HEK293 (cell line): ENCODE results near the gene SCAMP5.

ENCODE experiments used
- CTCF ChIA-PET: fragments of 350-600 bp; formaldehyde crosslinking; extraction: SDS; loops from one replicate; lab custom pipeline; 2021; ENCODE audit warnings: antibody characterized with exemption; lab: Yijun Ruan, JAX
- POLR2A ChIA-PET: fragments of 300-600 bp; formaldehyde crosslinking; extraction: SDS; loops from one replicate; lab custom pipeline; 2020; ENCODE audit warnings: antibody characterized with exemption, inconsistent platforms; lab: Yijun Ruan, JAX
- H3K27ac ChIP-seq: fragments of 200-500 bp; sonication (Bioruptor generic); 2 replicates; pipeline ENCODE4 v1.5.1; 2014; ENCODE audit warnings: low read depth, low read length, control low read depth, inconsistent platforms; ENCODE audit errors: extremely low read depth
- H3K36me3 ChIP-seq, 2 experiments: fragments of 200-500 bp in 1 of 2; sonication (Bioruptor generic) in 1 of 2; 1 replicate in 1 of 2; 2 replicates in 1 of 2; pipeline ENCODE4 v1.5.1; 2014 to 2017; ENCODE audit warnings: inconsistent platforms in 2 of 2, low read length in 2 of 2; ENCODE audit not compliant: control insufficient read depth in 2 of 2, insufficient read depth in 1 of 2
- H3K4me1 ChIP-seq: fragments of 200-500 bp; sonication (Bioruptor generic); 2 replicates; pipeline ENCODE4 v1.5.1; 2014; ENCODE audit warnings: mild to moderate bottlenecking, low read length, inconsistent platforms; ENCODE audit not compliant: control insufficient read depth, insufficient read depth
- H3K4me3 ChIP-seq: 2 replicates; pipeline ENCODE4 v1.5.1; 2011; ENCODE audit warnings: low read depth, mild to moderate bottlenecking, control low read depth, low read length, moderate library complexity
- H3K9me3 ChIP-seq: fragments of 200-500 bp; sonication (Bioruptor generic); 2 replicates; pipeline ENCODE4 v1.5.1; 2014; ENCODE audit warnings: low read depth, low read length, inconsistent platforms; ENCODE audit not compliant: control insufficient read depth, insufficient read depth
- FEZF1 ChIP-seq: fragments of 450-650 bp; formaldehyde crosslinking; IDR thresholded peaks from 2 replicates; pipeline ENCODE4 v1.5.1; 2016; ENCODE audit warnings: missing biosample characterization, missing genetic modification characterization
- KLF1 ChIP-seq: fragments of 450-650 bp; formaldehyde crosslinking; IDR thresholded peaks from 2 replicates; pipeline ENCODE4 v1.5.1; 2016; ENCODE audit warnings: missing biosample characterization, missing genetic modification characterization
- REPIN1 ChIP-seq: fragments of 450-650 bp; formaldehyde crosslinking; IDR thresholded peaks from 2 replicates; pipeline ENCODE4 v1.5.1; 2017; ENCODE audit warnings: missing biosample characterization, missing genetic modification characterization, low read depth
- ZNF121 ChIP-seq: fragments of 450-650 bp; formaldehyde crosslinking; IDR thresholded peaks from 2 replicates; pipeline ENCODE4 v1.5.1; 2016; ENCODE audit warnings: missing biosample characterization, missing genetic modification characterization
- ZNF146 ChIP-seq: fragments of 450-650 bp; formaldehyde crosslinking; IDR thresholded peaks from 2 replicates; pipeline ENCODE4 v1.5.1; 2016; ENCODE audit warnings: missing biosample characterization, missing genetic modification characterization
- ZNF239 ChIP-seq: fragments of 450-650 bp; formaldehyde crosslinking; IDR thresholded peaks from 2 replicates; pipeline ENCODE4 v1.5.1; 2016; ENCODE audit warnings: missing biosample characterization, missing genetic modification characterization
- ZNF37A ChIP-seq: fragments of 450-650 bp; IDR thresholded peaks from 2 replicates; pipeline ENCODE4 v1.5.1; 2018; ENCODE audit warnings: missing biosample characterization, missing genetic modification characterization
- ZNF391 ChIP-seq: fragments of 450-650 bp; formaldehyde crosslinking; IDR thresholded peaks from 2 replicates; pipeline ENCODE4 v1.5.1; 2016; ENCODE audit warnings: low read depth, missing biosample characterization, missing genetic modification characterization, borderline replicate concordance
- ZNF416 ChIP-seq: fragments of 450-650 bp; formaldehyde crosslinking; IDR thresholded peaks from 2 replicates; pipeline ENCODE4 v1.5.1; 2016; ENCODE audit warnings: missing biosample characterization, missing genetic modification characterization
- ZNF423 ChIP-seq: fragments of 450-650 bp; formaldehyde crosslinking; IDR thresholded peaks from 2 replicates; pipeline ENCODE4 v1.5.1; 2016; ENCODE audit warnings: missing biosample characterization, missing genetic modification characterization
- ZNF530 ChIP-seq: fragments of 450-650 bp; formaldehyde crosslinking; IDR thresholded peaks from 2 replicates; pipeline ENCODE4 v1.5.1; 2016; ENCODE audit warnings: low read depth, missing biosample characterization, missing genetic modification characterization
- ZNF624 ChIP-seq: fragments of 450-650 bp; formaldehyde crosslinking; IDR thresholded peaks from 2 replicates; pipeline ENCODE4 v1.5.1; 2017; ENCODE audit warnings: missing biosample characterization, missing genetic modification characterization
- ZNF701 ChIP-seq: fragments of 450-650 bp; formaldehyde crosslinking; IDR thresholded peaks from 2 replicates; pipeline ENCODE4 v1.5.1; 2016; ENCODE audit warnings: missing biosample characterization, missing genetic modification characterization
- ZNF843 ChIP-seq: fragments of 450-650 bp; formaldehyde crosslinking; IDR thresholded peaks from 2 replicates; pipeline ENCODE4 v1.5.1; 2016; ENCODE audit warnings: missing biosample characterization, missing genetic modification characterization
- ZSCAN23 ChIP-seq: fragments of 450-650 bp; formaldehyde crosslinking; IDR thresholded peaks from 2 replicates; pipeline ENCODE4 v1.5.1; 2016; ENCODE audit warnings: missing biosample characterization, missing genetic modification characterization
- TF ChIP-seq, protein P1 (sequence below): fragments of 450-650 bp; formaldehyde crosslinking; IDR thresholded peaks from 2 replicates; pipeline ENCODE4 v1.5.1; 2017; ENCODE audit warnings: missing biosample characterization, mild to moderate bottlenecking, missing genetic modification characterization, moderate library complexity
- TF ChIP-seq, protein P2 (sequence below): fragments of 450-650 bp; formaldehyde crosslinking; IDR thresholded peaks from 2 replicates; pipeline ENCODE4 v1.5.1; 2016; ENCODE audit warnings: missing biosample characterization, missing genetic modification characterization, borderline replicate concordance
- TF ChIP-seq, protein P3 (sequence below): fragments of 450-650 bp; formaldehyde crosslinking; IDR thresholded peaks from 2 replicates; pipeline ENCODE4 v1.5.1; 2016; ENCODE audit warnings: missing biosample characterization, missing genetic modification characterization
- TF ChIP-seq, protein P4 (sequence below): fragments of 450-650 bp; formaldehyde crosslinking; conservative IDR thresholded peaks from 2 replicates; pipeline ENCODE4 v1.5.1; 2016; ENCODE audit warnings: low read depth, missing biosample characterization, missing genetic modification characterization
- TF ChIP-seq, protein P5 (sequence below): fragments of 450-650 bp; formaldehyde crosslinking; IDR thresholded peaks from 2 replicates; pipeline ENCODE4 v1.5.1; 2016; ENCODE audit warnings: missing biosample characterization, missing genetic modification characterization, borderline replicate concordance

The SCAMP5 gene

DNA sequence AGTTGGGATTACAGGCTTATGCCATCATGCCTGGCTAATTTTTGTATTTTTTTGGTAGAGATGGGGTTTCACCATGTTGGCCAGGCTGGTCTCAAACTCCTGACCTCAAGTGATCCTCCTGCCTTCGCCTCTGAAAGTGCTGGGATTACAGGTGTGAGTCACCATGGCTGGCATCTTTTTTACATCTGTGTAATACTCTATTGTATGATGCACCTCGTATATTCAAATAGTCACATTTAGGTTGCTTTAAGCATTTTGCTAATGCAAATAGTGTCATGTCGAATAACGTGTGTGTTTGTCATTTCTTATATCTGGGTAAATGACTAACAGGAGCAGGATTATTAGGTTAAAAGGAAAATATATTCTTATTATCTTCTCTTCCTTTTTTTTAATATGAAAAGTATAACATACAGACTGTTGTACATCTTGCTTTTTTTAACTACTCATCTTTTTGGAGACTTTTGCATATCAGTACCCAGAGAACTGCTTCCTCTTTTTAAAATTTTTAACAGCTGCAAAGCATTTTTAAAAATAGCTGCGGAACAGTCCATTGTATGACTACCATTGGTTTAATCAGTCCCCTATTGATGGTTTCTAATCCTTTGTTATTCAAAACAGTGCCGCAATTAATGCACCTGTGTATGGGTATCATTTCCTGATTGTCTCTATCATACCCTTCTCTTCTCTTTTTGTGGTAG is 13.4 kb downstream of the SCAMP5 start:
- peak; percentile 66 for TF ChIP-seq ZNF146 (tag by site-specific recombination)
- no peak for TF ChIP-seq ZNF530 (tag by site-specific recombination)
- no peak for TF ChIP-seq ZNF423 (tag by site-specific recombination)
- TF ChIP-seq ZNF391: no peak
- TF ChIP-seq ZNF843 (tag by site-specific recombination): no peak
- no peak for TF ChIP-seq FEZF1
- TF ChIP-seq ZNF121 (tag by site-specific recombination): no peak
- TF ChIP-seq, protein P1, sequence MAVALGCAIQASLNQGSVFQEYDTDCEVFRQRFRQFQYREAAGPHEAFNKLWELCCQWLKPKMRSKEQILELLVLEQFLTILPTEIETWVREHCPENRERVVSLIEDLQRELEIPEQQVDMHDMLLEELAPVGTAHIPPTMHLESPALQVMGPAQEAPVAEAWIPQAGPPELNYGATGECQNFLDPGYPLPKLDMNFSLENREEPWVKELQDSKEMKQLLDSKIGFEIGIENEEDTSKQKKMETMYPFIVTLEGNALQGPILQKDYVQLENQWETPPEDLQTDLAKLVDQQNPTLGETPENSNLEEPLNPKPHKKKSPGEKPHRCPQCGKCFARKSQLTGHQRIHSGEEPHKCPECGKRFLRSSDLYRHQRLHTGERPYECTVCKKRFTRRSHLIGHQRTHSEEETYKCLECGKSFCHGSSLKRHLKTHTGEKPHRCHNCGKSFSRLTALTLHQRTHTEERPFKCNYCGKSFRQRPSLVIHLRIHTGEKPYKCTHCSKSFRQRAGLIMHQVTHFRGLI: no peak
- Histone ChIP-seq H3K27ac (no peak overlapping the region), H3K36me3 (peaks cover 0 to under 1% of the 10 kb centered on the region in 2 experiments; a peak in 1 of 3 replicates), H3K9me3 (no peaks in the 10 kb centered on the region), H3K4me1 (no peaks in the 10 kb centered on the region), H3K4me3 (no peak overlapping the region)
- ChIA-PET POLR2A (no interaction called here), CTCF (interaction anchor here (0.7 kb wide), 1 partner anchor 20 kb away, joined by 5 read pairs; no protein-coding TSS in a partner anchor)

DNA sequence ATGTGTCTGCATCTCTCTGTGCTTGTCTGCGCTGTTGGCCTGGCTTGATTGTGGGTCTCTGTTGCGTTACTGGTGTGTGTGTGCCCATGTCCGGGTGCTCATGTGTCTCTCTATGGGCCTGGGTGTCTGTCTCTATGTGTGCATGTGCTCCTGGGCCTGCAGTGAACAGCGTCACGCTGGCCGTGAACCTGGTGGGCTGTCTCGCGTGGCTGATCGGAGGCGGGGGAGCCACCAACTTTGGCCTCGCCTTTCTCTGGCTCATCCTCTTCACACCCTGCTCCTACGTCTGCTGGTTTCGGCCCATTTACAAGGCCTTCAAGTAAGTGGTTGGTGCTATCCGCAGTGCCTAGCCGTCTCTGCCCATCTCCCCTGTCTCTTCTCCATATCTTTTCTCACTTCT is 21.1 kb downstream of the SCAMP5 start:
- no peaks in the 10 kb centered on the region for H3K4me1 ChIP-seq
- H3K4me3 ChIP-seq: no peak overlapping the region
- no peak overlapping the region for H3K27ac ChIP-seq
- no peaks in the 10 kb centered on the region for H3K9me3 ChIP-seq
- POLR2A ChIA-PET: no interaction called here
- peaks cover 0 to 10% of the 10 kb centered on the region in 2 experiments; a peak in 1 of 3 replicates for H3K36me3 ChIP-seq
- CTCF ChIA-PET: no interaction called here
- TF ChIP-seq ZNF624 (no peak), KLF1 (tag by site-specific recombination) (no peak), ZSCAN23 (no peak), ZNF416 (tag by site-specific recombination) (no peak), REPIN1 (tag by site-specific recombination) (no peak), ZNF37A (tag by site-specific recombination) (no peak), ZNF701 (tag by site-specific recombination) (no peak), ZNF239 (no peak)
- TF ChIP-seq, protein P2, sequence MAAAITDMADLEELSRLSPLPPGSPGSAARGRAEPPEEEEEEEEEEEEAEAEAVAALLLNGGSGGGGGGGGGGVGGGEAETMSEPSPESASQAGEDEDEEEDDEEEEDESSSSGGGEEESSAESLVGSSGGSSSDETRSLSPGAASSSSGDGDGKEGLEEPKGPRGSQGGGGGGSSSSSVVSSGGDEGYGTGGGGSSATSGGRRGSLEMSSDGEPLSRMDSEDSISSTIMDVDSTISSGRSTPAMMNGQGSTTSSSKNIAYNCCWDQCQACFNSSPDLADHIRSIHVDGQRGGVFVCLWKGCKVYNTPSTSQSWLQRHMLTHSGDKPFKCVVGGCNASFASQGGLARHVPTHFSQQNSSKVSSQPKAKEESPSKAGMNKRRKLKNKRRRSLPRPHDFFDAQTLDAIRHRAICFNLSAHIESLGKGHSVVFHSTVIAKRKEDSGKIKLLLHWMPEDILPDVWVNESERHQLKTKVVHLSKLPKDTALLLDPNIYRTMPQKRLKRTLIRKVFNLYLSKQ: no peak
- TF ChIP-seq, protein P3, sequence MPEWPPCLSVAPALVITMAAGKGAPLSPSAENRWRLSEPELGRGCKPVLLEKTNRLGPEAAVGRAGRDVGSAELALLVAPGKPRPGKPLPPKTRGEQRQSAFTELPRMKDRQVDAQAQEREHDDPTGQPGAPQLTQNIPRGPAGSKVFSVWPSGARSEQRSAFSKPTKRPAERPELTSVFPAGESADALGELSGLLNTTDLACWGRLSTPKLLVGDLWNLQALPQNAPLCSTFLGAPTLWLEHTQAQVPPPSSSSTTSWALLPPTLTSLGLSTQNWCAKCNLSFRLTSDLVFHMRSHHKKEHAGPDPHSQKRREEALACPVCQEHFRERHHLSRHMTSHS (tag by site-specific recombination): no peak
- TF ChIP-seq, protein P4, sequence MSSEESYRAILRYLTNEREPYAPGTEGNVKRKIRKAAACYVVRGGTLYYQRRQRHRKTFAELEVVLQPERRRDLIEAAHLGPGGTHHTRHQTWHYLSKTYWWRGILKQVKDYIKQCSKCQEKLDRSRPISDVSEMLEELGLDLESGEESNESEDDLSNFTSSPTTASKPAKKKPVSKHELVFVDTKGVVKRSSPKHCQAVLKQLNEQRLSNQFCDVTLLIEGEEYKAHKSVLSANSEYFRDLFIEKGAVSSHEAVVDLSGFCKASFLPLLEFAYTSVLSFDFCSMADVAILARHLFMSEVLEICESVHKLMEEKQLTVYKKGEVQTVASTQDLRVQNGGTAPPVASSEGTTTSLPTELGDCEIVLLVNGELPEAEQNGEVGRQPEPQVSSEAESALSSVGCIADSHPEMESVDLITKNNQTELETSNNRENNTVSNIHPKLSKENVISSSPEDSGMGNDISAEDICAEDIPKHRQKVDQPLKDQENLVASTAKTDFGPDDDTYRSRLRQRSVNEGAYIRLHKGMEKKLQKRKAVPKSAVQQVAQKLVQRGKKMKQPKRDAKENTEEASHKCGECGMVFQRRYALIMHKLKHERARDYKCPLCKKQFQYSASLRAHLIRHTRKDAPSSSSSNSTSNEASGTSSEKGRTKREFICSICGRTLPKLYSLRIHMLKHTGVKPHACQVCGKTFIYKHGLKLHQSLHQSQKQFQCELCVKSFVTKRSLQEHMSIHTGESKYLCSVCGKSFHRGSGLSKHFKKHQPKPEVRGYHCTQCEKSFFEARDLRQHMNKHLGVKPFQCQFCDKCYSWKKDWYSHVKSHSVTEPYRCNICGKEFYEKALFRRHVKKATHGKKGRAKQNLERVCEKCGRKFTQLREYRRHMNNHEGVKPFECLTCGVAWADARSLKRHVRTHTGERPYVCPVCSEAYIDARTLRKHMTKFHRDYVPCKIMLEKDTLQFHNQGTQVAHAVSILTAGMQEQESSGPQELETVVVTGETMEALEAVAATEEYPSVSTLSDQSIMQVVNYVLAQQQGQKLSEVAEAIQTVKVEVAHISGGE (tag by site-specific recombination): no peak
- TF ChIP-seq, protein P5, sequence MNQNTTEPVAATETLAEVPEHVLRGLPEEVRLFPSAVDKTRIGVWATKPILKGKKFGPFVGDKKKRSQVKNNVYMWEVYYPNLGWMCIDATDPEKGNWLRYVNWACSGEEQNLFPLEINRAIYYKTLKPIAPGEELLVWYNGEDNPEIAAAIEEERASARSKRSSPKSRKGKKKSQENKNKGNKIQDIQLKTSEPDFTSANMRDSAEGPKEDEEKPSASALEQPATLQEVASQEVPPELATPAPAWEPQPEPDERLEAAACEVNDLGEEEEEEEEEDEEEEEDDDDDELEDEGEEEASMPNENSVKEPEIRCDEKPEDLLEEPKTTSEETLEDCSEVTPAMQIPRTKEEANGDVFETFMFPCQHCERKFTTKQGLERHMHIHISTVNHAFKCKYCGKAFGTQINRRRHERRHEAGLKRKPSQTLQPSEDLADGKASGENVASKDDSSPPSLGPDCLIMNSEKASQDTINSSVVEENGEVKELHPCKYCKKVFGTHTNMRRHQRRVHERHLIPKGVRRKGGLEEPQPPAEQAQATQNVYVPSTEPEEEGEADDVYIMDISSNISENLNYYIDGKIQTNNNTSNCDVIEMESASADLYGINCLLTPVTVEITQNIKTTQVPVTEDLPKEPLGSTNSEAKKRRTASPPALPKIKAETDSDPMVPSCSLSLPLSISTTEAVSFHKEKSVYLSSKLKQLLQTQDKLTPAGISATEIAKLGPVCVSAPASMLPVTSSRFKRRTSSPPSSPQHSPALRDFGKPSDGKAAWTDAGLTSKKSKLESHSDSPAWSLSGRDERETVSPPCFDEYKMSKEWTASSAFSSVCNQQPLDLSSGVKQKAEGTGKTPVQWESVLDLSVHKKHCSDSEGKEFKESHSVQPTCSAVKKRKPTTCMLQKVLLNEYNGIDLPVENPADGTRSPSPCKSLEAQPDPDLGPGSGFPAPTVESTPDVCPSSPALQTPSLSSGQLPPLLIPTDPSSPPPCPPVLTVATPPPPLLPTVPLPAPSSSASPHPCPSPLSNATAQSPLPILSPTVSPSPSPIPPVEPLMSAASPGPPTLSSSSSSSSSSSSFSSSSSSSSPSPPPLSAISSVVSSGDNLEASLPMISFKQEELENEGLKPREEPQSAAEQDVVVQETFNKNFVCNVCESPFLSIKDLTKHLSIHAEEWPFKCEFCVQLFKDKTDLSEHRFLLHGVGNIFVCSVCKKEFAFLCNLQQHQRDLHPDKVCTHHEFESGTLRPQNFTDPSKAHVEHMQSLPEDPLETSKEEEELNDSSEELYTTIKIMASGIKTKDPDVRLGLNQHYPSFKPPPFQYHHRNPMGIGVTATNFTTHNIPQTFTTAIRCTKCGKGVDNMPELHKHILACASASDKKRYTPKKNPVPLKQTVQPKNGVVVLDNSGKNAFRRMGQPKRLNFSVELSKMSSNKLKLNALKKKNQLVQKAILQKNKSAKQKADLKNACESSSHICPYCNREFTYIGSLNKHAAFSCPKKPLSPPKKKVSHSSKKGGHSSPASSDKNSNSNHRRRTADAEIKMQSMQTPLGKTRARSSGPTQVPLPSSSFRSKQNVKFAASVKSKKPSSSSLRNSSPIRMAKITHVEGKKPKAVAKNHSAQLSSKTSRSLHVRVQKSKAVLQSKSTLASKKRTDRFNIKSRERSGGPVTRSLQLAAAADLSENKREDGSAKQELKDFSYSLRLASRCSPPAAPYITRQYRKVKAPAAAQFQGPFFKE (tag by site-specific recombination): no peak
